Mucosa of rectum (tissue), 2 donors: ENCODE results near the gene UBE2H.
"Not testable (repeated sequence)": the region's sequence is repeated elsewhere in the genome, so short reads cannot be mapped to it uniquely, and the experiment has no call there.

Source experiments
- H3K27ac ChIP-seq, 2 donors: one replicate each; pipeline ENCODE4 v1.7.0; 2013; ENCODE audit warnings: inconsistent platforms in 2 of 2, low read depth in 2 of 2, low read length in 2 of 2
- H3K27me3 ChIP-seq, 2 donors: one replicate each; pipeline ENCODE4 v1.7.0; 2013; ENCODE audit warnings: low read length in 2 of 2; ENCODE audit not compliant: control insufficient read depth in 2 of 2, insufficient read depth in 2 of 2
- H3K36me3 ChIP-seq, 2 donors: one replicate each; pipeline ENCODE4 v1.7.0; 2013; ENCODE audit warnings: low read length in 2 of 2; ENCODE audit not compliant: control insufficient read depth in 2 of 2, insufficient read depth in 2 of 2
- H3K4me1 ChIP-seq, 2 donors: one replicate each; pipeline ENCODE4 v1.7.0; 2013; ENCODE audit warnings: low read length in 2 of 2, mild to moderate bottlenecking in 1 of 2; ENCODE audit not compliant: control insufficient read depth in 2 of 2, insufficient read depth in 2 of 2
- H3K4me3 ChIP-seq, 2 donors: one replicate each; pipeline ENCODE4 v1.7.0; 2013; ENCODE audit warnings: low read length in 2 of 2
- H3K9ac ChIP-seq, 2 donors: one replicate each; pipeline ENCODE4 v1.7.0; 2013; ENCODE audit warnings: low read length in 2 of 2, low read depth in 1 of 2, mild to moderate bottlenecking in 1 of 2
- H3K9me3 ChIP-seq, 2 donors: one replicate each; pipeline ENCODE4 v1.7.0; 2013; ENCODE audit warnings: low read length in 2 of 2; ENCODE audit not compliant: control insufficient read depth in 2 of 2
- donor health status: healthy.
- donor health status: Normal muscosa, but diverticular disease.

The UBE2H gene

GRCh38 chr7:129896568-129897382, 56.0 kb downstream of the UBE2H start:
- no peaks in the 10 kb centered on the region for H3K4me1 ChIP-seq
- H3K9me3 ChIP-seq: no peaks in the 10 kb centered on the region
- no peak overlapping the region for H3K9ac ChIP-seq
- no peak overlapping the region for H3K4me3 ChIP-seq
- no peaks in the 10 kb centered on the region for H3K27me3 ChIP-seq
- peaks cover 4 to 5% of the 10 kb centered on the region in 2 donors for H3K36me3 ChIP-seq
- no peak overlapping the region for H3K27ac ChIP-seq

GRCh38 chr7:129894184-129894583, 58.6 kb downstream of the UBE2H start:
- not testable (repeated sequence) for H3K36me3 ChIP-seq, H3K27ac ChIP-seq, H3K9ac ChIP-seq, H3K4me1 ChIP-seq, H3K27me3 ChIP-seq, H3K4me3 ChIP-seq, H3K9me3 ChIP-seq

- H3K27me3 ChIP-seq: no peaks in the 10 kb centered on the region
- H3K9me3 ChIP-seq: no peaks in the 10 kb centered on the region
- peaks cover 0 to 3% of the 10 kb centered on the region in 2 donors for H3K36me3 ChIP-seq
- H3K27ac ChIP-seq: no peak overlapping the region
- no peaks in the 10 kb centered on the region for H3K4me1 ChIP-seq
- H3K9ac ChIP-seq: no peak overlapping the region
- no peak overlapping the region for H3K4me3 ChIP-seq
Measured at GRCh38 chr7:129890090-129890489, 62.7 kb downstream of the UBE2H start.

GRCh38 chr7:129889133-129889844, 63.5 kb downstream of the UBE2H start:
- no peak overlapping the region for H3K4me3 ChIP-seq

GRCh38 chr7:129887865-129888264, 64.9 kb downstream of the UBE2H start:
- Histone ChIP-seq H3K27me3 (no peaks in the 10 kb centered on the region), H3K9me3 (no peaks in the 10 kb centered on the region), H3K9ac (no peak overlapping the region), H3K36me3 (peaks cover 0 to 3% of the 10 kb centered on the region in 2 donors), H3K4me3 (no peak overlapping the region), H3K27ac (no peak overlapping the region), H3K4me1 (no peaks in the 10 kb centered on the region)

More at GRCh38 chr7:129889133-129889844, 63.5 kb downstream of the UBE2H start:
- Histone ChIP-seq H3K9me3 (no peaks in the 10 kb centered on the region), H3K9ac (no peak overlapping the region), H3K27me3 (no peaks in the 10 kb centered on the region), H3K36me3 (peaks cover 0 to 3% of the 10 kb centered on the region in 2 donors), H3K27ac (no peak overlapping the region), H3K4me1 (no peaks in the 10 kb centered on the region)

GRCh38 chr7:129886818-129887186, 66.0 kb downstream of the UBE2H start:
- no peak overlapping the region for H3K27ac ChIP-seq
- peaks cover 0 to 3% of the 10 kb centered on the region in 2 donors for H3K36me3 ChIP-seq
- no peaks in the 10 kb centered on the region for H3K9me3 ChIP-seq
- H3K4me1 ChIP-seq: no peaks in the 10 kb centered on the region
- H3K27me3 ChIP-seq: no peaks in the 10 kb centered on the region
- no peak overlapping the region for H3K4me3 ChIP-seq
- no peak overlapping the region for H3K9ac ChIP-seq

- no peak overlapping the region for H3K27ac ChIP-seq
- H3K9me3 ChIP-seq: no peaks in the 10 kb centered on the region
- H3K36me3 ChIP-seq: peaks cover 0 to 3% of the 10 kb centered on the region in 2 donors
- no peak overlapping the region for H3K9ac ChIP-seq
- no peak overlapping the region for H3K4me3 ChIP-seq
- H3K4me1 ChIP-seq: no peaks in the 10 kb centered on the region
- no peaks in the 10 kb centered on the region for H3K27me3 ChIP-seq
Measured at GRCh38 chr7:129886167-129886817, 66.5 kb downstream of the UBE2H start.

GRCh38 chr7:129884495-129884894, 68.3 kb downstream of the UBE2H start:
- no peaks in the 10 kb centered on the region for H3K27me3 ChIP-seq
- peaks cover 3% of the 10 kb centered on the region in 2 donors for H3K36me3 ChIP-seq
- H3K9me3 ChIP-seq: no peaks in the 10 kb centered on the region
- H3K27ac ChIP-seq: no peak overlapping the region
- H3K4me3 ChIP-seq: no peak overlapping the region
- no peak overlapping the region for H3K9ac ChIP-seq
- H3K4me1 ChIP-seq: no peaks in the 10 kb centered on the region

GRCh38 chr7:129883151-129883550, 69.6 kb downstream of the UBE2H start:
- Histone ChIP-seq H3K36me3 (peaks cover 3 to 9% of the 10 kb centered on the region in 2 donors), H3K4me1 (no peaks in the 10 kb centered on the region), H3K9me3 (no peaks in the 10 kb centered on the region), H3K9ac (no peak overlapping the region), H3K27me3 (no peaks in the 10 kb centered on the region), H3K27ac (no peak overlapping the region), H3K4me3 (no peak overlapping the region)

GRCh38 chr7:129882531-129882930, 70.2 kb downstream of the UBE2H start:
- no peak overlapping the region for H3K4me3 ChIP-seq
- H3K27ac ChIP-seq: no peak overlapping the region
- H3K9ac ChIP-seq: no peak overlapping the region
- H3K4me1 ChIP-seq: no peaks in the 10 kb centered on the region
- H3K36me3 ChIP-seq: peaks cover 7 to 14% of the 10 kb centered on the region in 2 donors
- H3K9me3 ChIP-seq: no peaks in the 10 kb centered on the region
- no peaks in the 10 kb centered on the region for H3K27me3 ChIP-seq
